IgD-negative memory B cell (primary cell): Measurements from ENCODE around the gene UBXN2A. TPM values are rescaled to one million over a fixed set of nuclear protein-coding genes. Genes with fewer than 3 reads are reported as not detected.
A peak's percentile ranks its signal among the peaks of the same experiment; 100 is the strongest.
"Not testable (repeated sequence)": the region's sequence is repeated elsewhere in the genome, so short reads cannot be mapped to it uniquely, and the experiment has no call there.

Experiments used
- H3K27ac Mint-ChIP-seq, 3 donors: one replicate each; pipeline ENCODE4 v1.8.0; 2020 to 2022; ENCODE audit warnings: mild to moderate bottlenecking in 3 of 3, mixed read lengths in 3 of 3, moderate library complexity in 1 of 3
- H3K27me3 Mint-ChIP-seq: one replicate; pipeline ENCODE4 v1.8.0; 2021; ENCODE audit warnings: mixed read lengths
- H3K36me3 Mint-ChIP-seq: one replicate; pipeline ENCODE4 v1.8.0; 2020; ENCODE audit warnings: mild to moderate bottlenecking, mixed read lengths
- H3K4me1 Mint-ChIP-seq, 3 donors: one replicate each; pipeline ENCODE4 v1.8.0; 2020 to 2022; ENCODE audit warnings: mixed read lengths in 3 of 3, mild to moderate bottlenecking in 1 of 3
- H3K4me3 Mint-ChIP-seq, 4 donors: one replicate each; pipeline ENCODE4 v1.8.0; 2020 to 2022; ENCODE audit warnings: mild to moderate bottlenecking in 4 of 4, mixed read lengths in 4 of 4, moderate library complexity in 3 of 4
- H3K9me3 Mint-ChIP-seq, 3 donors: one replicate each; pipeline ENCODE4 v1.8.0; 2020 to 2021; ENCODE audit warnings: mixed read lengths in 3 of 3, mild to moderate bottlenecking in 1 of 3
- polyA plus RNA-seq: library from polyadenylated mRNA; unstranded; fragments of 300-500 nt; fragmentation: Illumina TruSeq; gene quantifications from one replicate; pipeline ENCODE4 v1.2.3, GENCODE V29; 2021

UBXN2A gene
- polyA plus RNA-seq, 1 donor from 2014 or later = 16.6 TPM

GRCh38 chr2:23976883-23977282 lies 36.6 kb downstream of the UBXN2A start:
- Mint-ChIP-seq H3K4me3 (no peak overlapping the region), H3K27ac (no peak overlapping the region), H3K27me3 (no peaks in the 10 kb centered on the region)

GRCh38 chr2:23988371-23988770 lies 48.1 kb downstream of the UBXN2A start:
- H3K4me1 Mint-ChIP-seq = peaks cover 0 to 5% (median 0%) of the 10 kb centered on the region in 3 donors
- no peak overlapping the region for H3K4me3 Mint-ChIP-seq
- peaks cover 3% of the 10 kb centered on the region for H3K36me3 Mint-ChIP-seq
- H3K9me3 Mint-ChIP-seq = no peaks in the 10 kb centered on the region
- H3K27ac Mint-ChIP-seq = no peak overlapping the region
- no peaks in the 10 kb centered on the region for H3K27me3 Mint-ChIP-seq

More at GRCh38 chr2:23976883-23977282, 36.6 kb downstream of the UBXN2A start:
- H3K9me3 Mint-ChIP-seq = no peaks in the 10 kb centered on the region
- H3K4me1 Mint-ChIP-seq = no peaks in the 10 kb centered on the region
- H3K36me3 Mint-ChIP-seq = peaks cover 6% of the 10 kb centered on the region

- H3K9me3 Mint-ChIP-seq = no peaks in the 10 kb centered on the region
- no peak overlapping the region for H3K4me3 Mint-ChIP-seq
- no peak overlapping the region for H3K27ac Mint-ChIP-seq
- peaks cover 0 to 5% (median 0%) of the 10 kb centered on the region in 3 donors for H3K4me1 Mint-ChIP-seq
- H3K27me3 Mint-ChIP-seq = no peaks in the 10 kb centered on the region
- peaks cover 3% of the 10 kb centered on the region for H3K36me3 Mint-ChIP-seq
Measured at GRCh38 chr2:23992931-23993330, 52.7 kb downstream of the UBXN2A start.

GRCh38 chr2:23993736-23994269 lies 53.5 kb downstream of the UBXN2A start:
- H3K4me3 Mint-ChIP-seq = no peak overlapping the region
- H3K27ac Mint-ChIP-seq = no peak overlapping the region
- H3K27me3 Mint-ChIP-seq = no peaks in the 10 kb centered on the region
- peaks cover 5% of the 10 kb centered on the region for H3K36me3 Mint-ChIP-seq
- no peaks in the 10 kb centered on the region for H3K9me3 Mint-ChIP-seq
- H3K4me1 Mint-ChIP-seq = no peaks in the 10 kb centered on the region

GRCh38 chr2:23994567-23994966 lies 54.3 kb downstream of the UBXN2A start:
- no peak overlapping the region for H3K27ac Mint-ChIP-seq
- no peaks in the 10 kb centered on the region for H3K27me3 Mint-ChIP-seq
- H3K4me3 Mint-ChIP-seq = no peak overlapping the region

GRCh38 chr2:24007693-24008092 lies 67.4 kb downstream of the UBXN2A start:
- no peaks in the 10 kb centered on the region for H3K36me3 Mint-ChIP-seq
- H3K4me1 Mint-ChIP-seq = peaks cover 0 to 2% (median 0%) of the 10 kb centered on the region in 3 donors
- no peaks in the 10 kb centered on the region for H3K9me3 Mint-ChIP-seq
- H3K4me3 Mint-ChIP-seq = no peak overlapping the region
- peaks cover 31% of the 10 kb centered on the region for H3K27me3 Mint-ChIP-seq
- no peak overlapping the region for H3K27ac Mint-ChIP-seq

More at GRCh38 chr2:23994567-23994966, 54.3 kb downstream of the UBXN2A start:
- peaks cover 6% of the 10 kb centered on the region for H3K36me3 Mint-ChIP-seq
- no peaks in the 10 kb centered on the region for H3K4me1 Mint-ChIP-seq
- no peaks in the 10 kb centered on the region for H3K9me3 Mint-ChIP-seq

- H3K27me3 Mint-ChIP-seq = peaks cover 31% of the 10 kb centered on the region
- H3K4me1 Mint-ChIP-seq = peaks cover 0 to 2% (median 0%) of the 10 kb centered on the region in 3 donors
- H3K27ac Mint-ChIP-seq = peak overlapping the region in 1 of 3 donors; percentile 2
- no peaks in the 10 kb centered on the region for H3K9me3 Mint-ChIP-seq
- peak overlapping the region in 1 of 4 donors; percentile 63 for H3K4me3 Mint-ChIP-seq
- no peaks in the 10 kb centered on the region for H3K36me3 Mint-ChIP-seq
Measured at GRCh38 chr2:24008672-24009366, 68.6 kb downstream of the UBXN2A start.

- peaks cover 0 to 2% (median 0%) of the 10 kb centered on the region in 3 donors for H3K4me1 Mint-ChIP-seq
- peaks cover 31% of the 10 kb centered on the region for H3K27me3 Mint-ChIP-seq
- H3K36me3 Mint-ChIP-seq = no peaks in the 10 kb centered on the region
- no peaks in the 10 kb centered on the region for H3K9me3 Mint-ChIP-seq
- peak overlapping the region in 1 of 4 donors; percentile 49 for H3K4me3 Mint-ChIP-seq
- H3K27ac Mint-ChIP-seq = no peak overlapping the region
Measured at GRCh38 chr2:24009367-24009679, 69.1 kb downstream of the UBXN2A start.

GRCh38 chr2:24009680-24010476 lies 69.6 kb downstream of the UBXN2A start, which contains the start of gene MFSD2B:
MFSD2B (plus strand) TSS chr2:24010085; CDS start chr2:24010097, 12 bp downstream.
- peaks cover 0 to 2% (median 0%) of the 10 kb centered on the region in 3 donors for H3K4me1 Mint-ChIP-seq
- H3K9me3 Mint-ChIP-seq = no peaks in the 10 kb centered on the region
- H3K36me3 Mint-ChIP-seq = no peaks in the 10 kb centered on the region
- H3K4me3 Mint-ChIP-seq = peak within 1 kb of the TSS in 2 of 4 donors; percentile 63 to 70
- H3K27me3 Mint-ChIP-seq = peaks cover 31% of the 10 kb centered on the region
- no peak within 1 kb of the TSS for H3K27ac Mint-ChIP-seq

GRCh38 chr2:24010477-24011249 lies 70.4 kb downstream of the UBXN2A start:
- Mint-ChIP-seq H3K9me3 (no peaks in the 10 kb centered on the region), H3K27me3 (peaks cover 31% of the 10 kb centered on the region), H3K4me1 (peaks cover 0 to 2% (median 0%) of the 10 kb centered on the region in 3 donors), H3K27ac (no peak overlapping the region), H3K4me3 (peak overlapping the region in 2 of 4 donors; percentile 37 to 70), H3K36me3 (no peaks in the 10 kb centered on the region)

GRCh38 chr2:24011250-24012104 lies 71.2 kb downstream of the UBXN2A start:
- H3K4me3 Mint-ChIP-seq = peak overlapping the region in 1 of 4 donors; percentile 37
- peaks cover 31% of the 10 kb centered on the region for H3K27me3 Mint-ChIP-seq
- no peaks in the 10 kb centered on the region for H3K36me3 Mint-ChIP-seq
- no peak overlapping the region for H3K27ac Mint-ChIP-seq
- H3K4me1 Mint-ChIP-seq = peaks cover 0 to 2% (median 0%) of the 10 kb centered on the region in 3 donors
- H3K9me3 Mint-ChIP-seq = no peaks in the 10 kb centered on the region

- Mint-ChIP-seq H3K27me3 (peaks cover 31% of the 10 kb centered on the region), H3K27ac (no peak overlapping the region), H3K4me1 (peaks cover 0 to 2% (median 0%) of the 10 kb centered on the region in 3 donors)
Measured at GRCh38 chr2:24012521-24013188, 72.4 kb downstream of the UBXN2A start.

GRCh38 chr2:24014902-24015301 lies 74.6 kb downstream of the UBXN2A start:
- not testable (repeated sequence) for H3K4me3 Mint-ChIP-seq, H3K4me1 Mint-ChIP-seq, H3K9me3 Mint-ChIP-seq, H3K27ac Mint-ChIP-seq, H3K36me3 Mint-ChIP-seq
- H3K27me3 Mint-ChIP-seq = peaks cover 18% of the 10 kb centered on the region

More at GRCh38 chr2:24012521-24013188, 72.4 kb downstream of the UBXN2A start:
- Mint-ChIP-seq H3K4me3 (no peak overlapping the region), H3K9me3 (no peaks in the 10 kb centered on the region), H3K36me3 (no peaks in the 10 kb centered on the region)
